HG02840 (cell line): ENCODE results near the gene NTM.

Experiments
- ATAC-seq: cut with Tn5 transposase; IDR thresholded peaks from one replicate; pipeline ENCODE4 v1.9.1; 2021; ENCODE audit warnings: mild to moderate bottlenecking, moderate library complexity, moderate number of reproducible peaks; ENCODE audit not compliant: unreplicated experiment, low FRiP score

The NTM gene

DNA sequence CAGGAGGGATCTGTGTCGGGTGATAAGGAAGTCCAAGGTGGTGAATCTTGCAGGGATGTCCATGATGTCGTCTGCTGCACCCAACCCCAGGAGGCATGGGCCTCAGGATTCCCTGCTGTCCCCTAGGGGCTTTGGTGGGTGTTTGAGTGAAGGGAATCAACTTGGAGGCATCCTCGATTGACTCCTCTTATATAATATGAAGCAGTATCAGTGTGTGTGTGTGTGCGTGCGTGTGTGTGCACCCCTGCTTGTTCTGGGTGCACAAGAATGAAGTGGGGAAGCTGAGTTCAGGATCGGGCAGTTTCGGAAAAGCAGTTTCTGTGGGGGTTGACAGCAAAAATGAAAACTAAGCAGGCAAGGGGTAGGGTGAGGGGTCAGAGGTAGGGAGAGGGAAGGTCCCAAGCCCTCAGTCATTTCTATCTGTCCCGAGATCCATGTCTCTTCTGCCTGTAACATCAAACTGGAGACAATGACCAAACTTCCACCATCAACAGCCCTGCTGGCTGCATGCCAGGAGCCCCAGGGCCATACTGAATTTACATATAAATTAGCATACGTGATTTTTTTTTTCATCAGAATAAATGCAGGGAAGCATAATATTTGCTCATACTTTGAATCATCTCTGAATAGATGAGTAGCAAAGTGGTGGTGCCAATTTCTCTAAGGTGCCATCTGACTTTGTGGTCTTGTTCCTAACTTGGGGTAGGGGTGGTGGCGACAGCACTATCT is 2.0 kb downstream of the NTM start:
- no peak for ATAC-seq

DNA sequence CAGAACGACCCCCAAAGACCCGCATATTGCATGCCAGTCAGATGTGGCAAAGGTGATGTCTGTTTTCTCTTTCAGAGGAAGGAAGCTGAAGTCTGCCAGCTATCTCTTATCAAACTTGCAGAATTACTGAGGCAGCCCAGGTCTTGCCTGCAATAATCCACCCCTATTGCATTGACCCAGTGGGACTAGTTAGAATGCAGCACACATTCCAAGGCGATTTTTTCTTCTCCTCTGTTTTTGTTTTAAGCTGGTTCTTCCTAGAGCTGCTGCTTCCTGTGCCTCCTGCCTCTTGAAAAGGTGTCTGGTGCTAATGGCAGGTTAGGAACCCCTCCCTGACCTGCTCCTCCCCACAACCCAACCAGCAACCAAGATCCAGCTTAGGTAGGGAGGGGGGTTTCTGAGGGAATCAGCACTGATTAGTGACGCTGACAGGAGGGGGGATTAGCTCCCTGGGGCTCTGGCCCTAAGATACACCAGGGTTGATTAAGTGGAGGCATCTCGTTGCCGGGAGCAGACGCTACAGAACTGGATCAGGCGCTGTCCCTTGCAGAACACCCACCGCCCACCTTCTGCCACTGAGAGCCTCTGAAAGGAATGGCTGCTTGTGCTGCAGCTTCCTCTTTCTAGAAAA is 2.8 kb downstream of the NTM start:
- ATAC-seq, result no peak

DNA sequence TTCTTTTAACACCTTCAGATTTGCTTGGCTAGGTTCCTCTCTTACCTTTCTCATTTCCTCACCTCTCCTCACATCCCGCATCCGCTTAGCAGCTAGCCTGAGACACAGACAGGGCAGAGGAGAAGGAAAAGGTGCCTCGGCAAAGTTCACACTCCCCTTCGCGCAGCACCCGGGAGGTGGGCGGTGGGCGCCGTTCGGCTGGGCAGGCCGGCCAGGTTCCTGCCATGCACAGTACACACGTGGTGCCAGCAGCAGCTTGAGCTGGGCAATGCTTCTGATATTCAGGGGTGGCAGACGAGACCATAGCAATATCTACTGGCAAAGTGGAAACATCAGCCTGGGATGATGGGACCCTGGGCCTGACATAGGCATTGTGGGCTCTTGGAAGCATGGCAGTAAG is 3.3 kb downstream of the NTM start:
- no peak for ATAC-seq

DNA sequence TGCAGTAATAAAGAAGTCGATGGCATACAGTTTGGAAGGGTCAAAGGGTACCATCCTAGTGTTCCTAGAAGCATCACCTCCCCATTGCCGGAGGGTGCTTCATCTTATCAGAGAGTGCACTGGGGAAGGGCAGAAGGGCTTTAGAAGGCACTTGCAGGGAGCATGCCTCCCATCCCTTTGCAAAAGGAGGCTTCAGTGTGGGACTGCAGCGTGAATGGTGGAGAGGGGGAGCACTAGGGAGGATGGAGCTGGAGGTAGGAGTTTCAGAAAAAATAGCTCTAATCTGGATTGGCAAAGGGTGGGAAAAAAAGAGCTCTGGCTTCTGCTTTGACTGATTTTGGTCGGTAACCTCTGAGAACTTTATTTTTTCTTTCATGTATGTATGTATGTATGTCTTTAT is 5.0 kb downstream of the NTM start:
- no peak for ATAC-seq

GRCh38 chr11:131375915-131376314 is 5.5 kb downstream of the NTM start:
- no peak for ATAC-seq

- no peak for ATAC-seq
These were observed 8.5 kb downstream of the NTM start for GRCh38 chr11:131378931-131379330.

GRCh38 chr11:131385763-131386390 is 15.5 kb downstream of the NTM start:
- no peak for ATAC-seq

DNA sequence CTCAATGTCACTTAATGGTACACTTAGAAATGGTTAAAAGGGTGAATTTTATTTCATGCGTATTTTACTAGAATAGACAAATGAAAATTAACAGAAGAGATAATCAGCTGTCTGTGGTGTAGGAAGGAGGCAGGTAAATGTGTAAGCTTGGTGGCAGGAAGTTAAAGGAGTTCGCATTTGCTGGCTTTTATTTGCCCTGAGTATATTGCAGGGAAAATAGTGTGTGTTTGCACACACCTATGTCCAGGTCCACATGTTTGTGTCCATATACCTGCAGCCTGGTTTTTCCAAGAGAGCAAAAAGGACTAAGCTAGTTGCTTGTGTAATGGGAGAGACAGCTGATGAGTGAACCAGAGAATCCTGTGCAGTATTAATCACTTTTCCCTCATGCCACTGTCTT is 16.0 kb downstream of the NTM start:
- no peak for ATAC-seq

GRCh38 chr11:131388030-131388429 is 17.6 kb downstream of the NTM start:
- no peak for ATAC-seq

GRCh38 chr11:131389582-131389981 is 19.2 kb downstream of the NTM start:
- ATAC-seq, result no peak

DNA sequence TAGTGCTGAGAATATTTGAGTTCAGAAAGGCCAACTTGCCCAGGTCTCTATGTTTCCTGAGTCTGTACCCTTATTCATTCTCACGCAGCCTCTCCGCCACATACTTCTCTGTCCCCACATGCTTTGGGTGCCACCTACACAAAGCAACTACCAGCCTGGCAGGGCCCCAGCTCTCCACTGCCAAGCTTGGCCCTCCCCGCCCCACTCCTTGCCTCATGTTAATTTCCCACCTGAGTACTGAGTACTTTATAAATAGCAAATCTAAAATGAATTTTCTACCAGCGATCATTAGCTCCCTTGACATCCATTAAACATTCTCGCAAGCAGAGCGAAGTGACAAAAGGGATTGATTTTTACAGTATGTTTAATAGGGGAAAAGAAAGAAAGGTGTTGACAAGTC is 20.8 kb downstream of the NTM start:
- ATAC-seq, result no peak

- no peak for ATAC-seq
These were observed 22.3 kb downstream of the NTM start for GRCh38 chr11:131392528-131393255.

DNA sequence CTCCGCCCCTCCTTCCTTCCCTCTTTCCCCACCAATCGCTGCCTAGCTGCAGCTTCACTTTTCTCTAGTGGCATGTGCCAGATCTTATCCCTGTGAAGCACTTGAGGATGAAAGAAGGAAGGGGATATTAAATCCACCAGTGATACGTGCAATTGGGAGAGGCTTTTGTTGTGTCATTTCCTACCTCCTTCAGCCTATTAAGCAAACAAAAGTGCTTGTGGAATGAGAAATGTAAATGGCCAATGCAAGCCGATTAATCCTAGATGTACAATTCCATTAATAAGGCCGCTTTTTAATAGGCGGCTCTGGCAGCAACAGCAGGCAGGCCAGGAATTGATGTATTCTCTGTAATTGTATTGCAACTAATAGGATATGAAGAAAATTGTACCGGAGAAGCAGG is 23.3 kb downstream of the NTM start:
- ATAC-seq, result no peak

GRCh38 chr11:131397675-131398074 is 27.3 kb downstream of the NTM start:
- ATAC-seq, result no peak

DNA sequence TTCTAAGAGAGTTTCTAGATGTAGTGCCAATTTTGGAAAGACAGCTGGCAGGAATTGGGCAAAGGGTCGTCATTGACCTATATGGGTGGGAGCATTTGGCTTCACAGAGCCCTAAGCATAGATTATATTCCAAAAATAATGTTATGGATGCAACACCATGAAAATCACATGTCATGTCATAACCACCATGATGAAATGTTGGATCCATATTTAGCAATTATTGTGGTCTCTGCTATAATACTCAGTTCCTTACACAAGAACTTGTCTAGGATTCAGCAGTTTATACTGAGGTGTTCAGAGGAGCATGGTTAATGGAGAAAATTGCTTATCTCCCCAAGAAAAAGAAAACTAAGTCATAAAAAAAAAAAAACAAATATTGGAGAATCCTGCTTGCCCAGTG is 31.6 kb downstream of the NTM start:
- ATAC-seq, result no peak

DNA sequence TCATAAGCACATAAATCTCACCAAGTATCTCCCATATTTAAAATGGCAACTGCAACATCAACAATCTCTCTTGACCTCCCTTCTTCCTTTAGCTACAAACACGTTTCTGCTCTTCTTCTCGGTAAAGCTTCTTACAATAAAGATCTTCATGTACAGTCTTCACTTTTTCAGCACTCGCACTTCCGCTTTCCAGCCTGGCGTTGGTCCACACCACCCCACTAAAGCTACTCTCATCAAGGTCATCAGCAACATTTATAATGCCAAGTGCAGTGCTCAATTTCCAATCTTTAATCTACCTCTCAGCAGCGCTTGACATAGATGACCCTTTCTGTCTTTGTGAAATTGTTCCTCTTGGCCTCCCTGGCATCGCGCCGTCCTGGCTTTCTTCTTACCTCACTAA is 33.6 kb downstream of the NTM start:
- ATAC-seq, result no peak

- no peak for ATAC-seq
These were observed 37.7 kb downstream of the NTM start for GRCh38 chr11:131408025-131408640.

- ATAC-seq, result no peak
These were observed 38.9 kb downstream of the NTM start for GRCh38 chr11:131409345-131409744.

DNA sequence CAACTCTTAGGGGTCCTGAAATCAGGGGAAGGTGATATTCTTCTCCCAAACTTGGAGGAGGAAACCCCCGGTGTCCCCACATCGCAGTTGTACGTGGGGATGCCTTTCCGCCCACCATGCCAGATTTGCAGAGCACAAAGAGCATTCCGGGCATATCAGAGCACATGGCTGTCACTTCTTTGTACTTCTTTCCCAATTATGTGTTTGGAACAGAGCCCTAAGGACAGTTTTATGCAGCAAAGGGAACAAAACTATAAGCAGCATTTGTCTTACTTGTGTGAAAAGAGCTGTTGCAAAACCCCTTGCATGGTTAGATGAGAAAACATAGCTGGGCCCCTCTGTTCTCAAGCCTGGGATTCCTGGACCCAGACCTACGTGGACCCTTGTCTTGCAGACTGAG is 41.2 kb downstream of the NTM start:
- ATAC-seq, result no peak

GRCh38 chr11:131412061-131412460 is 41.6 kb downstream of the NTM start:
- ATAC-seq, result no peak

- no peak for ATAC-seq
These were observed 42.8 kb downstream of the NTM start for GRCh38 chr11:131413217-131413616.
